OCI-LY3 (cell line): ENCODE measurements around the gene TBCCD1.

Experiments
- EZH2phosphoT487 ChIP-seq: fragments of 200-600 bp; shearing (Covaris generic); IDR thresholded peaks from 2 replicates; pipeline ENCODE4 v1.6.1; 2018; ENCODE audit warnings: antibody characterized with exemption, mixed run types, low read depth
- TF ChIP-seq, protein P1 (sequence below): fragments of 200-600, 300-600 bp; sonication (generic); IDR thresholded peaks from 2 replicates; pipeline ENCODE4 v1.5.1; 2014; ENCODE audit warnings: antibody characterized with exemption, low read length, low read depth

DNA sequence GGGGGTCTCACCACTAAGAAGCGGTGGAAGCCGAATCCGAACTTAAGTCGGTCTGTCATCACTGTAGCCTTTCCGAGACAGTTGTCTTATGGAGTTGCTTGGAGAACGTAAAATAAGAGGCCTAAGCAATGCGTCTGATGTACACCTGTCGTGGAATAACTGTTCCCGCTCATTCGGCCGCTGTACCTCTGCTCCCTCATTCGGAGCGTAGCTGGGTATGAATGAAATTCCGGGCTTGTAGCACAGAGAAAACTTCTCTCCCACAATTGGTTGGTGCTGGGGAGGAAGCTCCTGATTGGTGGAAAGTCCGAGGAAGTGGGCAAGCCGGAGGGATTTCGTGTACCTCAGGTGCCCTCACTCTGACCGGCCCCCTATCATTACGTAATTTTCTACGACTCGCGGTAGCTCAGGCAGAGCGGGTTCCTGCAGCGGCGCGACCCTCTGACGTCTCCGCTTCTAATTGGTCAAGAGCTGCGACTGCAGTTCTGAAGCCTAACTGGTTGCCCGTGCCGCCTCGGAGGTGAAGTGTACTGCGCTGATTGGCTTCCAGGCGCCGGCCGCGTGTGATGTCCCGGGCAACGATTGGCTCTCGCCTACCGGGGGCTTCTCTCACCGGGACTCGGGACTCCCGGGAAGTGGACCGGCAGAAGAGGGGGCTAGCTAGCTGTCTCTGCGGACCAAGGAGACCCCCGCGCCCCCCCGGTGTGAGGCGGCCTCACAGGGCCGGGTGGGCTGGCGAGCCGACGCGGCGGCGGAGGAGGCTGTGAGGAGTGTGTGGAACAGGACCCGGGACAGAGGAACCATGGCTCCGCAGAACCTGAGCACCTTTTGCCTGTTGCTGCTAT lies 3.2 kb upstream of the TBCCD1 start, which contains the start of gene DNAJB11:
- TF ChIP-seq, protein P1, sequence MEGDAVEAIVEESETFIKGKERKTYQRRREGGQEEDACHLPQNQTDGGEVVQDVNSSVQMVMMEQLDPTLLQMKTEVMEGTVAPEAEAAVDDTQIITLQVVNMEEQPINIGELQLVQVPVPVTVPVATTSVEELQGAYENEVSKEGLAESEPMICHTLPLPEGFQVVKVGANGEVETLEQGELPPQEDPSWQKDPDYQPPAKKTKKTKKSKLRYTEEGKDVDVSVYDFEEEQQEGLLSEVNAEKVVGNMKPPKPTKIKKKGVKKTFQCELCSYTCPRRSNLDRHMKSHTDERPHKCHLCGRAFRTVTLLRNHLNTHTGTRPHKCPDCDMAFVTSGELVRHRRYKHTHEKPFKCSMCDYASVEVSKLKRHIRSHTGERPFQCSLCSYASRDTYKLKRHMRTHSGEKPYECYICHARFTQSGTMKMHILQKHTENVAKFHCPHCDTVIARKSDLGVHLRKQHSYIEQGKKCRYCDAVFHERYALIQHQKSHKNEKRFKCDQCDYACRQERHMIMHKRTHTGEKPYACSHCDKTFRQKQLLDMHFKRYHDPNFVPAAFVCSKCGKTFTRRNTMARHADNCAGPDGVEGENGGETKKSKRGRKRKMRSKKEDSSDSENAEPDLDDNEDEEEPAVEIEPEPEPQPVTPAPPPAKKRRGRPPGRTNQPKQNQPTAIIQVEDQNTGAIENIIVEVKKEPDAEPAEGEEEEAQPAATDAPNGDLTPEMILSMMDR = no peak
- TF ChIP-seq EZH2phosphoT487 = no peak
